ENCODE data around the gene CA9. TPM values are rescaled to one million over a fixed set of nuclear protein-coding genes. Genes with fewer than 3 reads are reported as not detected.

CA9 gene
- polyA plus RNA-seq, 10 donors, result 0.42 to 1.6 (median 0.82) TPM; not detected in 1

DNA sequence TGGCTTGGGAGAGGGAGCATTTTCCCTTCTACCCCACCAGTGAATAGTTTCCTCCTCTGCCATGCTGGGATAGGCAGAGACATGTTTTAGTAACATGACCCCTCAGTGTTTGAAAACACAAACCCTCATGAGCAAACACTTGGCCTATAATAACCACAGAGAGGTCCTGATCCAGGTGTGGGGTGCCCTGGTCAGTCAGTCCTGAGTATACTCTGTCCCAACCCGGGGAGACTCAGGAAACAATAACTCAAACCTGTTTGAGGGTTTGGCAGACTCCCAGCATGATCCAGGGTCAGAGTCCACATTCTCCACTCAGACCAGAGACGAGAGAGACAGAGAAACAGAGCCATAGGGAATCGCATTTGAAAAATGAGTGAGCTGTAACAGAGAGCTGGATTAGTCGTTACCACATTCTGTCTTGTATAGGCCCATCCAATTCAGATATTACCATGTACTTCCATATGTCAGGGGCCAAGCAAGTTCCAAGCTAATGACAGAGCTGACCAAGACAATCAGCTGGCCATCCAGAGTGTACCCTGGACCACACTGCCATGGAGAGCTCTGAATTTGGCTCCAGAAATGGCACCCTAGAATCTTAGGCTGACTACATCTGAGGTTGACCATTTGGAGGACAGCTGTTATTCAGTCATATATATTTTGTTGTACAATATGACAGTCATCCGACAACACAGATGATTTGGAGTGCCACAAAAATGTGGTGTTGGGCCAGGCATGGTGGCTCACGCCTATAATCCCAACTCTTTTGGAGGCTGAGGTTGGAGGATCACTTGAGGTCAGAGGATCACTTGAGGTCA is 4.2 kb upstream of the CA9 start:
- DNase-seq, result no peak

DNA sequence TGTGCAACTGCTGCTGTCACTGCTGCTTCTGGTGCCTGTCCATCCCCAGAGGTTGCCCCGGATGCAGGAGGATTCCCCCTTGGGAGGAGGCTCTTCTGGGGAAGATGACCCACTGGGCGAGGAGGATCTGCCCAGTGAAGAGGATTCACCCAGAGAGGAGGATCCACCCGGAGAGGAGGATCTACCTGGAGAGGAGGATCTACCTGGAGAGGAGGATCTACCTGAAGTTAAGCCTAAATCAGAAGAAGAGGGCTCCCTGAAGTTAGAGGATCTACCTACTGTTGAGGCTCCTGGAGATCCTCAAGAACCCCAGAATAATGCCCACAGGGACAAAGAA is 265 bp downstream of the CA9 start:
- DNase-seq, result no peak

GRCh38 chr9:35675204-35675603 is 1.5 kb downstream of the CA9 start:
- peak in 1 of 3 donors; percentile 37 for DNase-seq

DNA sequence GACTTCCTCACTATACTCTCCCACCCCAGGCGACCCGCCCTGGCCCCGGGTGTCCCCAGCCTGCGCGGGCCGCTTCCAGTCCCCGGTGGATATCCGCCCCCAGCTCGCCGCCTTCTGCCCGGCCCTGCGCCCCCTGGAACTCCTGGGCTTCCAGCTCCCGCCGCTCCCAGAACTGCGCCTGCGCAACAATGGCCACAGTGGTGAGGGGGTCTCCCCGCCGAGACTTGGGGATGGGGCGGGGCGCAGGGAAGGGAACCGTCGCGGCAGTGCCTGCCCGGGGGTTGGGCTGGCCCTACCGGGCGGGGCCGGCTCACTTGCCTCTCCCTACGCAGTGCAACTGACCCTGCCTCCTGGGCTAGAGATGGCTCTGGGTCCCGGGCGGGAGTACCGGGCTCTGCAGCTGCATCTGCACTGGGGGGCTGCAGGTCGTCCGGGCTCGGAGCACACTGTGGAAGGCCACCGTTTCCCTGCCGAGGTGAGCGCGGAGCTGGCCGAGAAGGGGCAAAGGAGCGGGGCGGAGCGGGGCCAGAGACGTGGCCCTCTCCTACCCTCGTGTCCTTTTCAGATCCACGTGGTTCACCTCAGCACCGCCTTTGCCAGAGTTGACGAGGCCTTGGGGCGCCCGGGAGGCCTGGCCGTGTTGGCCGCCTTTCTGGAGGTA is 2.1 kb downstream of the CA9 start:
- DNase-seq, result peak in 1 of 3 donors; percentile 78

GRCh38 chr9:35679091-35679490 is 5.4 kb downstream of the CA9 start:
- no peak for DNase-seq

DNA sequence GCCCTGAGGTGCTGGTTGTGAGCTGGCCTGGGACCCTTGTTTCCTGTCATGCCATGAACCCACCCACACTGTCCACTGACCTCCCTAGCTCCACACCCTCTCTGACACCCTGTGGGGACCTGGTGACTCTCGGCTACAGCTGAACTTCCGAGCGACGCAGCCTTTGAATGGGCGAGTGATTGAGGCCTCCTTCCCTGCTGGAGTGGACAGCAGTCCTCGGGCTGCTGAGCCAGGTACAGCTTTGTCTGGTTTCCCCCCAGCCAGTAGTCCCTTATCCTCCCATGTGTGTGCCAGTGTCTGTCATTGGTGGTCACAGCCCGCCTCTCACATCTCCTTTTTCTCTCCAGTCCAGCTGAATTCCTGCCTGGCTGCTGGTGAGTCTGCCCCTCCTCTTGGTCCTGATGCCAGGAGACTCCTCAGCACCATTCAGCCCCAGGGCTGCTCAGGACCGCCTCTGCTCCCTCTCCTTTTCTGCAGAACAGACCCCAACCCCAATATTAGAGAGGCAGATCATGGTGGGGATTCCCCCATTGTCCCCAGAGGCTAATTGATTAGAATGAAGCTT is 6.1 kb downstream of the CA9 start:
- DNase-seq, result no peak

GRCh38 chr9:35680331-35681105 is 6.8 kb downstream of the CA9 start:
- no peak for DNase-seq

DNA sequence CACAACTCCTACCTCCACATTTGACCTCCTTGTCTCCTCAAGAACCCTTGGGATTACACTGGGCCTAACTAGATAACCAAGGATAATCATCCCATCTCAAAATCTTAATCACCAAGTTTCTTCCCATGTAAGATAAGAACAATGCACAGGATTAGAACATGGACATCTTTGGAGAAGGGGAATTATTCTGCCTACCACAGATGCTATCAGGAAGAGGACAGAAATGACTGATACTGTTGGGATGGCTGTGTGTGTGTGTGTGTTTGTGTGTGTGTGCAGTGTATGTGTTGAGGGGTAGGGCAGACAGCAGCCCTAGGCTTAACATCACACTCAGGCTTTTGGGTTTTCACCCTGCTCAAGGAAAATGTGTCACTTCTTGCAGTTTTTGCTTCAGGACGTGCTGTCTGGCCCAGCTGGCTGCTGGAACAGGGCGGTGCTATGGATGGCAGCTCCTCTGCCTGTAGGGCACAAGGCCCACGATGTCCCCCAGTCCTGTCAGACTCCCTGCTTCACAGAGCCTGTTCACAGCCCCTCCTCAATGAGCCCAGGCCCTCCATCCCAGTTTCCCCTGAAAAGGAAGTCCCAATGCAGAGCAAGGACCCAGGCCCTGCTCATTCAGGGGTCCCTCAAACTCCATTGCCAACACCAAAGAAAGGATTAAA is 7.7 kb downstream of the CA9 start:
- DNase-seq, result no peak

DNA sequence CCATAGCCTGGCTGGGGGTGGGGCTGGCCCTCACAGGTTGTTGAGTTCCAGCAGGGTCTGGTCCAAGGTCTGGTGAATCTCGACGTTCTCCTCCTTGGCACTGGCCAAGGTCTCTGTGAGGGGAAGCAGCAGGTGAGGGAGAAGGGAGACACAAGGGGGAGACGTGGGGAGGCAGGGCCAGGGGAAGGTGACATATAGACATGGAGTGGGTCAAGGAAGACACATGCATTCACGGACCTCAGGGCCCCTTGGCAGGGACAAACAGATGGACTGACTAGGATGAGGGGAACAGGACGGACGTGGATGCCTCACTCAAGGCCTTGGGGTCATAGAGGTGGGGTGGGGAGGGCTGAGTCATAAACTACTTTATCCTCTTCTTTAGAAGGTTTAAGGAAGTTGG is 8.3 kb downstream of the CA9 start:
- DNase-seq, result peak in 1 of 3 donors; percentile 26

DNA sequence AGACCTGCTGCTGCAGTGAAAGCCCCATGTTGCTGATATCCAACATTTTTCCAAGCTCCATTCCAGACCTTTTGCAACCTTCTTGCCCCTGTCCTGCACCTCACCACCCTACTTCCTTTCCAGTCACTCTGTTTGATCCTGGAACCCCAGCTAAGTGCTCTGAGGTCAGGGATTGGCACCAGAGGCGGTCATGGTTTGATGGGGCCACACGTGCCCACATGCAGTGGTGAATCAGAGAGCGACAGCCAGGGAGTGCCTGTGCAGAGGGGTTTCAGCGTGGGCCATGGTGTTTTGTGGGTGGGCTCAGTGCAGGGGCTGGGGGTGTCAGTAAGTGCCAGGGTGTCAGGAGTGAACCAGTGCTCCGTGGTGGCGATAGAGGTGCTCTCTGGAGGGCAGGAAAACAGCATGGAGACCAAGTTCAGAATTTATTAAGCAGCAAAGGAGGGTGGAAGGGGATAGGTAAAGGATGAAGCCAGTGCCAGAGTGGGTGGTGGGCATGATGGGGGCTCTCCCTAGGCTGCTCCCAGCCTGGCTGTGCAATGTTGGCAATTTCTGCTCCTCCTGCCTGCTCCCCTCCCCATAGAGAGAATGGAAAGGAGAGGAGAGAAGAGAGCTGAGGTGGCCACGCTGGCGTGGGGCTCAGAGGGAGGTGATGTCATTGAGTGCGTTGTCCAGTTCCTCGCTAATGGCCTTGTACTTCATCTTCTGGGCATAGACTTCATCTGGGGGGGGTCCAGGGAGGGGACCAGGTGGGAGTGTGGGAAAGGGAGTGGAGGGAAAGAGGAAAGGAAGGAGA is 9.0 kb downstream of the CA9 start:
- no peak for DNase-seq

DNA sequence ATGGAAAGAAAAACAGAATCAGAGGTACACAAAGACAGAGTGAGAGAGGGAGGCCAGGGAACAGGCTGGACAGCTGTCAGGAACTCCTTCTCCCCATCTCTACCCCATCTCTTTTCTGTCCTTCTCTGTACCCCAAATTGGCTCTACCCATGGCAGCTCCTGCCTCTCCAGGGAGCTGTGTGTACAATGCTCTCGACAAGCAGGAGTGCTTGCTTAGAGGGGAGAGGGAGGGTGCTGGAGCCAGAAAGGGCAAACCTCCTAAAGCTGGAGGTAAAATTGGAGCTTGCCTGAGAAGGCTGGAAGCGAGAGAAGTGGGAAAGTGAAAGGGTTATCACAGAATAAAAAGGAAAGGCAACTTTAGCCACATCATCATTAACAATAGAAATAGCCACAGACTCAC is 9.6 kb downstream of the CA9 start:
- no peak for DNase-seq

DNA sequence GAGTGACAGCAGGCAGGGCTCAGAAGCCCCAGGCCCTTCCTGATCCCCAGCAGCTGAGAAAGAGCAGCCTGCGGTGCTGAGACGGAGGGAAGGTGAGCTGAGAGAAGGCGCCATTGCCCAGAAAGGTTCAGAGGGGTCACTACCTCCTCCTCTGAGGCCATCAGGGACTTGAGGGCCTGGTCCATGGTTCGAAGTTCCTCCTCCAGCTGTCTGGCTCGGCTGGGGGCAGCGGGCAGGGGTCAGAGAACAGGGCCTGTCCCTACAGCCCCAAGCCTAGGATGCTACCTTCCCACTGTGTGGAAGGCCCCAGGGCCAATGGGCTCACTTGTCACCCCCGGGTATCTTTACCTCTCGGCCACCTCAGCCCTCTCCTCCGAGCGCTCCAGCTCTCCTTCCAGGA is 11.2 kb downstream of the CA9 start:
- no peak for DNase-seq

DNA sequence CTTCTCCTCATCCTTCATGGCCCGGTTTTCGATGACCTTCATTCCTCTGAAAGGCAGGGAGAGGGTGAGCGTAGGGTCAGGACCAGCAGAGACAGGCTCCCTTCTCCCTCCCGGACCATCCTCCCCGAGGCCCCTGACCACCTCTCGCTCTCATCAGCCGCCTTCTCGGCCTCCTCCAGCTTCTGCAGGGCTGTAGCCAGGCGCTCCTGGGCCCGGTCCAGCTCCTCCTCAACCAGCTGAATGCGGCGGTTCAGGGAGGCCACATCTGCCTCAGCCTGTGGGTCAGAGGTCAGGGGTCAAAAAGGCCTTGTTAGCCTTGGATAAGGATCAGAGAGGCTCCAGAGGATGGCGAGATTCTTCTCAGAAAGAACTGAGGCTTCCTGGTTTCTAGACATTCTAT is 11.8 kb downstream of the CA9 start:
- DNase-seq, result no peak

DNA sequence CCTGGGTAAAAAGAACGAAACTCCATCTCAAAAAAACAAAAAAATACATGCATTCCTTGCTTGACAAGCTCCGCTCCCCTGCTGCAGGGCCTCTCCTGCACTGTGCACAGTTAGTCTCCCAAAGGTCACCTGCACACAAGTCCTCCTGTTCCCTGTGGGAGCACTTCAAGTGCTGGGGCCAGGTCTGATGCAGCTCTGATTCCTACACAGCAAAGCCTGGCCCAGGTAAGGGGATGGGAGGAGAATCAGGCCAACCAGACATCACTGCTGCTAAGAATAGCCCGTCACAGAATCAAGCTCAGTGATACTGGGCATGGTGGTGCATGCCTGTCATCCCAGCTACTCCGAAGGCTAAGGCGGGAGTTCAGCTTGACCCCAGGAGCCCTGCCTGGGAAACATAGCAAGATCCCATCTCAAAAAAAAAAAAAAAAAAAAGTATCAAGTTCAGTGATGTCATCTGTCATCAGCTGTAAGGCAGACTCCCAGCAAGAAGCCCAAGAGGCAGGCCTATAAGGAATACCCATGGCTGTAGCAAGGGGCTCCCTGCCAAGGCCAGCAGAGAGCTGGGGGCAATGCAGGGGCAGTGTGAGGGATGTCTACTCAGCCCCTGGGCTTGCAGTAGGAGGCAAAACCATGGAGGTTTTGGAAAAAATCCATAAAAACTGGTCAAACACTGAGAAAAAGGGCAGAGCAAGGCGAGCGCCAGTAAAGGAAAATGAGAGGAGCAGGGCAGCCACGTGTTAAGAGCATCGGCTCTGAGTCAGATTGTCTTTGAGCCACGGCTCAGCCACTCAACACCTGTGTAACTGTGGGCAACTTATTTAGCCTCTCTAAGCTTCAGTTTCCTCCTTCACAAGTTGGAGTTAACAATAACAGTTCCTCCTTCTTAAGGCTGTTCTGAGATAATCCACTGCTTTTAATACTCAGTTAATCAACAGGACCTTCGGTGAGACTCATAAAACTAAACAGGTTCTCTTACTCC is 12.8 kb downstream of the CA9 start:
- DNase-seq, result peak in 1 of 3 donors; percentile 63

DNA sequence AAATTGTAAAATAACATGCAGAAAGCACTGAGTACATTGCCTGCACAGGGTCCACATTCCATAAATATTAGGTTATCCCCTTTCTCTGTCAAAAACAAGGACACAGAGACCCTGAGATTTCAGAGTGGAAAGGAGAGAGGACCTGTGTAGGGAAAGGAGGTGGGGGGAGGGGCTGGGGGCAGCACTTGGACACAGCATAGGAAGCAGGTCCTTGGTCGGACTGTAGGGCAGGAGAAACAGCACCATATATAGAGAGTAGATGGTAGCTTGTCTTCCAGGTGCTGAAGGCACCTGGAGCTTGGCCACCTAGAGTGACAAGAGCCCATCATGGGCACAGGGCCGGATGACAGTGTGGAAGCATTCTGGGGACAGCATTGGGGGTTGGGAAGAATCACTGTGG is 13.6 kb downstream of the CA9 start:
- DNase-seq, result no peak

- DNase-seq, result peak in 1 of 3 donors; percentile 42
These were observed 14.3 kb downstream of the CA9 start for GRCh38 chr9:35687972-35688557.

DNA sequence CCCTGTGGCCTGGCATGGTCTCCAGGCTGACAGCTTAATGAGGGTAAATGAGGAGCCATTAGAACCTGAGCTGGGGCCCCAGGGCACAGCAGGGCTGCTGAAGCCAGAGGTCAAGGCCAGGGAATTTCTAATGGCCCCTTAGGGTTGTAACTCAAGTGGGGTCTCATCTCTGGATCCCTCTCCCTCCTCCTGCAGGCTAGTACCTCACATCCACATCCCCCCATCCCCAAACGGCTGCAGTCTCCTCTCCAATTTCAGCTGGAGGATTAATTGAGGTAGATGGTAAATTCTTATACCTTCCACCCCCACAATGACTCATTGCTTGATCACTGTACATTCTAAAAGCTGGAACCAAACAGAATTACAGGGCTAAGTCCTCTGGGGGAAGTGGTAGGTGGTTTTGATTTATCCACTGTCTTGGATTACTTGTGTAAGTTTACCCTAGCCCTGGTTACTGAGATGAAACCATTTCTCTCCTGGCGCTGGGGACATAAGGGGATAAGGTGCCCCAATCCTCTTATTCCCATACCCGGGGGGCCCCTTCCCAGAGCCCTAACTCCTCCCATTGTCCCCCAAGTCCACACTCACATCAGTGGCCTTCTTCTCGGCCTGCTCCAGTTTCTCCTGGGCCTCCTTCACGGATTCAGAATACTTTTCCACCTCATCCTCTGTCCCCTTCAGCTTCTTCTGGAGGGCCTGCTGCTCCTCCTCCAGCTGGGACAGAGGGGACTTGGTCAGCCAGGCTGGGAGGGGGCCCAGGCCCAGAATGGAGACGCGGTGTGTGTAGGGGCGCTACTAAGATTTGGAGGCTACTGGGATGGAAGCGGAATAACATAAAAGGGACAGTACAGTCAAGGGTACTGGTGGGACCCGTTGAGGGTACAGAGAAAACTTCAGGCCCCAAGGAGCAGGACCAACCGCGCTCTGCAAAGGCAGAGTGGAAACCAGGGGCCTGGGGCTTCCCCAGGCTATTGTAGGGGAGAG is 15.1 kb downstream of the CA9 start:
- DNase-seq, result no peak
